ENCODE results near the gene CSK. TPM values are rescaled to one million over a fixed set of nuclear protein-coding genes. Genes with fewer than 3 reads are reported as not detected.

The CSK gene
- total and polyA plus RNA-seq, 2 experiments from 2014 or later, result 13.6 to 27.5 TPM

- no peak for TF ChIP-seq ZNF114 (CRISPR knock-in tag; IDR thresholded peaks at IDR 0.05)
Measured at GRCh38 chr15:74746389-74746788, 35.5 kb upstream of the CSK start (continued).

GRCh38 chr15:74748322-74748946, 33.4 kb upstream of the CSK start, which contains the start of gene CYP1A2:
CYP1A2 (plus strand) TSS chr15:74748845; CDS start chr15:74749739, 894 bp downstream.
- Mint-ChIP-seq H3K27me3 (ENCODE audit: insufficient read depth, low read depth, poor library complexity) (peaks cover 5% of the 10 kb centered on the region), H3K9me3 (no peaks in the 10 kb centered on the region; the same call in 2 of the 3 replicates), H3K36me3 (ENCODE audit: low read depth) (no peaks in the 10 kb centered on the region), H3K27ac (no peak within 1 kb of the TSS), H3K4me1 (peaks cover 6% of the 10 kb centered on the region), H3K4me3 (no peak within 1 kb of the TSS)
- DNase-seq (ENCODE audit: low spot score) (no peak), ATAC-seq (no peak)
- H3K4me3 ChIP-seq, result no peak within 1 kb of the TSS
- H3K79me2 ChIP-seq (replicated peaks; ENCODE audit: insufficient read depth), result no peaks in the 10 kb centered on the region
- no peaks in the 10 kb centered on the region for H3F3A ChIP-seq (replicated peaks; ENCODE audit: low read depth)
- H3K9me2 ChIP-seq (ENCODE audit: insufficient read depth), result no peaks in the 10 kb centered on the region
- no peak within 1 kb of the TSS for H3K27ac ChIP-seq (ENCODE audit: low read depth)
- no peak within 1 kb of the TSS; the same call in 1 of the 2 replicates for H2AFZ ChIP-seq
- peak in 1 of 2 experiments; percentile 28; a peak in 1 of 4 replicates for TF ChIP-seq CTCF (conservative IDR thresholded peaks at IDR 0.05; ENCODE audit: low read depth in 2 of 2)
- TF ChIP-seq ZNF331 (CRISPR knock-in tag; IDR thresholded peaks at IDR 0.05; ENCODE audit: low read depth), result no peak
- TF ChIP-seq ZNF114 (CRISPR knock-in tag; IDR thresholded peaks at IDR 0.05), result no peak
- no peaks in the 10 kb centered on the region for H4K20me1 ChIP-seq (replicated peaks; ENCODE audit: insufficient read depth)
- H3K27me3 ChIP-seq (ENCODE audit: insufficient read depth), result no peaks in the 10 kb centered on the region
- no peaks in the 10 kb centered on the region for H3K4me1 ChIP-seq (ENCODE audit: insufficient read depth)
- no peaks in the 10 kb centered on the region for H3K36me3 ChIP-seq (ENCODE audit: insufficient read depth)
- no peak within 1 kb of the TSS for H3K4me2 ChIP-seq

- H3K36me3 ChIP-seq (ENCODE audit: insufficient read depth), result no peaks in the 10 kb centered on the region
- Mint-ChIP-seq H3K27me3 (ENCODE audit: insufficient read depth, low read depth, poor library complexity) (peaks cover 9% of the 10 kb centered on the region), H3K9me3 (no peaks in the 10 kb centered on the region), H3K27ac (no peak overlapping the region), H3K4me3 (no peak overlapping the region), H3K36me3 (ENCODE audit: low read depth) (no peaks in the 10 kb centered on the region), H3K4me1 (peaks cover 6% of the 10 kb centered on the region)
- H3K4me2 ChIP-seq, result no peak overlapping the region
- H2AFZ ChIP-seq, result no peak overlapping the region
- no peak for ATAC-seq
- no peaks in the 10 kb centered on the region for H3K79me2 ChIP-seq (replicated peaks; ENCODE audit: insufficient read depth)
- no peaks in the 10 kb centered on the region for H3F3A ChIP-seq (replicated peaks; ENCODE audit: low read depth)
- H3K9me2 ChIP-seq (ENCODE audit: insufficient read depth), result no peaks in the 10 kb centered on the region
- no peaks in the 10 kb centered on the region for H3K27me3 ChIP-seq (ENCODE audit: insufficient read depth)
- no peaks in the 10 kb centered on the region for H4K20me1 ChIP-seq (replicated peaks; ENCODE audit: insufficient read depth)
- DNase-seq (ENCODE audit: low spot score), result no peak
- no peak overlapping the region for H3K27ac ChIP-seq (ENCODE audit: low read depth)
- no peak overlapping the region for H3K4me3 ChIP-seq
- H3K4me1 ChIP-seq (ENCODE audit: insufficient read depth), result no peaks in the 10 kb centered on the region
- TF ChIP-seq ZNF114 (CRISPR knock-in tag; IDR thresholded peaks at IDR 0.05) (no peak), JUNB (IDR thresholded peaks at IDR 0.05; ENCODE audit: unreplicated experiment) (no peak), STAT1 (IDR thresholded peaks at IDR 0.05; ENCODE audit: unreplicated experiment) (no peak), CTCF (conservative IDR thresholded peaks at IDR 0.05; ENCODE audit: low read depth in 2 of 2) (no peak), REST (IDR thresholded peaks at IDR 0.05; ENCODE audit: unreplicated experiment) (no peak), ZNF331 (CRISPR knock-in tag; IDR thresholded peaks at IDR 0.05; ENCODE audit: low read depth) (no peak), NANOG (IDR thresholded peaks at IDR 0.05; ENCODE audit: borderline replicate concordance) (no peak), POLR2AphosphoS5 (IDR thresholded peaks at IDR 0.05; ENCODE audit: low read depth) (no peak), ETS1 (IDR thresholded peaks at IDR 0.05) (no peak)
Measured at GRCh38 chr15:74749832-74750231, 32.0 kb upstream of the CSK start.

All from GM23338 (cell line).